Measurements from ENCODE around the gene UNG.
A peak's percentile ranks its signal among the peaks of the same experiment; 100 is the strongest.

The UNG gene

GRCh38 chr12:109092497-109093021 is 4.8 kb upstream of the UNG start:
- DNase-seq, result no peak

DNA sequence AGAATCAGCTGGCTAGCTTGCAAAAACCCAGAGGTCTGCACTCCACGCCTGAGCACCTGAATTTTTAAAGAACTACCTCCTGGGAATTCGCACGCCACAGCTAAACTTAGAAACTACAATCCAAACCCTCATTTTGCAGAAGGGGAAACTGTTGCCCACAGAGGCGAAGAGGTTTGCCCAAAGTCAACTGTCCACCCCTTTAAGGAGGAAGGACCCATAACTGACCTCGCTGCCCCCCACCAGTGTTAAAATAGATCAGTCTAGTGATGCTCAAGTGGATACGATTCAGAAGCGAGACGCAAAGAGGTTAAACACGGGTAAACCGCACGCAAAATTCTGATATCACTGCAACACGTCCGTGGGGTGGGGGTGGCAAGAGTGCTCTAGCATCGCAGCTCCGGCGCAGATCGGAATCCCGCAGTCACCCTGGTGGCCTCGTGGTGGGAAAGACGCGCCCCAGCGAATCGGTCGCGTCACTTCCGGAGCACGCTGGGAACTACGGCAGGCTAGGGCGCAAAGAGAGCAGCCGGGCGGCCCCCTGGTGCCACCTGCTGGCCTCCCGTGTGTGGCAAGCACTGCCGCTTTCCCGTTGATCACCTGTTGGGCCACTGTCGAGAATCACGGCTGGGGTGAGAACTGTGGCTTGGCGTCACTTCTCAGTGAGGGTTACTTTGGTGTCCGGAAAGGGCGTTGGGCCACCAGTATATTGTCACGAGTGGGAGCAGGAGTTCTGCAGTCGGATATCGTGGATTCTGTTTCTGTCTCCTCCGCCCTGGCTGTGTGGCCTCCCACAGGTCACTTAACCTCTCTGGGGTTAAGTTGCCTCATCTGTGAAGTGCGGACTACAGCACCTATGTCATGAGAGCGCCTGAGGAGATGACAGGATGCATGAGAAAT is 4.1 kb upstream of the UNG start, which contains the start of gene ALKBH2:
Gene ALKBH2 (minus strand): TSS at position 451 of the 897 bp plus-strand sequence. CDS start 686 bp downstream, outside the sequence.
- DNase-seq, result peak; percentile 83

- DNase-seq, result no peak
These were observed 310 bp upstream of the UNG start for GRCh38 chr12:109097140-109097434.

GRCh38 chr12:109098183-109098604 is 797 bp downstream of the UNG start:
- peak; percentile 34 for DNase-seq

GRCh38 chr12:109098651-109099050 is 1.3 kb downstream of the UNG start:
- DNase-seq, result no peak

DNA sequence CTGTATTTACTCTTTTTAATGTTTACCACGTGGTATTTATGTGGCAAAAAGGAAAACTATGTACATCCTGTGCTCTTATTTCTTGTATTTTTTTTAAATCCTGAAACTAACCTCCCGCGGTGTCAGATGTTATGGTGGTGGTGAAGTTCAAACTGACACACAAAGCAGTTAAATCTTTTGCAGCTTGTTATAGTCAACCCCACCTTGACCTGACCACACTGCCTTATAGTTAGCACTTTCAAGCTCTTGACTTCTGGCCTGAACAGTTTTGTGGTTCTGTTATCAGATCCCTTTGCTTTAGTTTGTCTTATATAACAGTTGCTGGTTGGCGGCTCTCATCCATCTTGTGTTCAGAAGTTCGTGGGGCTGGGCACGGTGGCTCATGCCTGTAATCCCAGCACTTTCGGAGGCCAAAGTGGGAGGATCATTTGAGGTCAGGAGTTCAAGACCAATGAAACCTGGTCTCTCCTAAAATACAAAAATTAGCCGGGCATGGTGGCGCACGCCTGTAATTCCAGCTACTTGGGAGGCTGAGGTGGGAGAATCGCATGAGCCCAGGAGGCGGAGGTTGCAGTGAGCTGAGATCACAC is 2.1 kb downstream of the UNG start:
- DNase-seq, result no peak

- no peak for DNase-seq
These were observed 3.3 kb downstream of the UNG start for GRCh38 chr12:109100741-109101140.

DNA sequence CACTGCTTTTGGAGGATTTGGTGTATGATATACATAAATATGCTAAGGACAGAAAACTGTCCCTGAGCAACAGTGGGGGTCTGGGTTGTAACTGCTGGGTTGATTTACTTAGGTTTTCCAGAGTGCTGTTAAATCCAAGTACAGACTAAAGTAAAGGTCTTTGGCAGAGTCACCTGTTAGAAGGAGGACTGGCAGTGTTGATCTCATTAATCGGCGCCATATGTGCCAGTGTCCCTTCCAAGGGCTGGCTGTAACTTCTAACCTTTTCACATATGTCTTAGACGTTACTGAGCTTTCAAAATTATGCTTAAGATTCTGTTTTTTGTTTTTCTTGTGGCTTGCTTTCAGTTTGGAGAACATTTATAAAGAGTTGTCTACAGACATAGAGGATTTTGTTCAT is 5.1 kb downstream of the UNG start:
- DNase-seq, result no peak

- DNase-seq, result no peak
These were observed 7.8 kb downstream of the UNG start for GRCh38 chr12:109105176-109105575.

GRCh38 chr12:109109746-109110350 is 12.5 kb downstream of the UNG start:
- DNase-seq, result no peak

- no peak for DNase-seq
These were observed 13.6 kb downstream of the UNG start for GRCh38 chr12:109110988-109111495.

GRCh38 chr12:109112720-109113465 is 15.5 kb downstream of the UNG start:
- DNase-seq, result no peak

DNA sequence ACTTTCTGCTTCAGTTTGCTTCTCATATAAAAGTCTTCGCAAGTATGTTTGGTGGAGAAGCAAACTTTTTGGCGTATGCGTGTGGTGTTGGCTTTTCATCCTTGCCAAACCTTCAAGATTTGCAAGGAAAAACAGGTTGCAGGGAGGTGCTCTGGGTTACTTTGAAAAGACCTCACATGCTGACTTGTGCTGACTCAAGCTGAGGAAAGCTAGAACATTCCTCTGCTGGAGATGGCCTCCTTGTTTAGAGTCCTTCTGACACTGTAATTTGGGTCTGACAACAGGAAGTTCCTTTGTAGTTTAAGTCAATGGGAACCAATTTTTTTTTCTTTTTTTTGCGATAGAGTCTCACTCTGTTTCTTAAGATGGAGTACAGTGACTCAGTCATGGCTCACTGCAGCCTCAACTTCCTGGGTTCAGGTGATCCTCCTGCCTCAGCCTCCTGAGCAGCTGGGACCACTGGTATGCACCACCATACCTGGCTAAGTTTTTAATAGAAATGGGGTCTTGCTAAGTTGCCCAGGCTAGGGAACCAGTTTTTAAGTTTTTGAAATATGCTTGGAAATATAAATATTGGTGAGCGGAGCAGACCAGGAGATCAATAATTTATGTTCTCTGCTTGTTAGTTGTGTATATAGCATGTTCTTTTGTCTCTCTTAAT is 16.4 kb downstream of the UNG start:
- DNase-seq, result no peak

- DNase-seq, result no peak
These were observed 17.2 kb downstream of the UNG start for GRCh38 chr12:109114644-109115043.

DNA sequence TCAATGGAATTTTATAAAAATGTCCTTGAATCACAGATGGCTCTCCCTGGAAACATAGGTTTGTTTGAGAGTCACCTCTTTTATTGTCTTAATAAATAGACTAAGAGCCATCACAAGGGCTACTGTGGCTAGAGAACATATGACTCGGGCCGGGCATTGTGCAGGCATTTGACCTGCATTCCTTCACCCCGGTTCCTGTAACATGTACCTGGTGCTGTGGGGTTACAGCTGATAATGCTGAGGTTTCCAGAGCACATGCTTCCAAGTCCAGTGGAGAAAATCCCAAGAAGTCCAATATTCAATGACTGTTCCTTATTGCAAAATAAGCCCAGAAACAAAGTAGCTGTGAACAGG is 18.0 kb downstream of the UNG start:
- DNase-seq, result no peak

DNA sequence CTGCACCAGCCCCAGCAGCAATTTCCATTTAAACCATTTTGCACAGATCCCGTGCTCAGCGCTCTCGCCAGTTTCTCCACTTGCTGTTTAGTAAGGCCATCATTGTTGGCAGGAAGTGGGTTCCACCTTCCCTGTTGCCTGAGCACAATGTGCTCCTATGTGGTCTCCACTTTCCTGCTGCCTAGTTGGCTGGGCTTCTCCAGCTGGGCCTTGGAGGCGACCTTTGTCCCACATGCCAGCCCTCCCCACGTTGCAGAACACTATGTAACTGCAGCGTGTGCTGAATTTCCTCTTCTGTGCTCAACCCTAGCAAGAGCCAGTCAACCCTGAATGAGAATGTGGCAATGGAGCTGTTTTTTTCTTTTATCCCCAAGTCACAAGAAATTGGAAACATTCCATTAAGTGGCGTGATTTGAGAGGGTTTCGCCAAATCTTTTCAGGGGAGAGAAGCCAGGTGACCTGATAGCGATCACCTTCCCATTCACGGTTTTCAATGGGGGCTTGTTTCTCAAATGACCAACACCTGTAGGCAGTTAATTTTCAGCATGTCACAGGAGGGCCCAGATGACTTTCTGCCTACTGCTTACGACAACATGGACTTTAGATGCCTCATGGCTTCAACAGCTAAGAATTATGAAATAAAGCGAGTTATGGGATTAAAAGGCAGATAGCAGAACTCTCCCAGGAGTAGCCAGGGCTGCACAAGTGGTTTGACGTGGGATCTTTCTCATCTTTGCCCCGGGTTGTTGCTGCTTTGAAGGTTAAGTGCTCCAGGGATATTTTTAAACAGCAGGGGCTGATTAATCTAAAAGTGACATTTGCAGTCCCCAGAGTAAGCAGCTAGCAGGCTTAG is 18.6 kb downstream of the UNG start, which contains the start of gene ACACB:
Gene ACACB (plus strand): TSS at position 830 of the 853 bp plus-strand sequence. CDS start 22,819 bp downstream, outside the sequence.
- no peak for DNase-seq

DNA sequence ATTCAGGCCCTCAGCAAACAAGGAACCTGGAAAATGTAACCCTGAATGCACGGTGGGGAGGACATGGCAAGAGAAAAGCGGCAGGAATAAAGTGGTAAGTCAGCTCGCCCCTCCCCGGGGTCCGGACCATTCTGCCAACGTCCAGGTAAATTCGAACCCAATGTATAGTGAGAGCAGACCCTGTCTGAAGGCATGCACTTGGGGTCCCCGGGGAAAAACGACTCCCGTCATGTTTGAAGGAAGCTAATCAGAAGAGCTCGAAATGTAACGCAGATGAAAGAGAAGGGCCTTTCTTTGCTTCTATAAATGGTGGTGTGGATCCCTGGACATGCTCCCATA is 19.2 kb downstream of the UNG start:
- no peak for DNase-seq

DNA sequence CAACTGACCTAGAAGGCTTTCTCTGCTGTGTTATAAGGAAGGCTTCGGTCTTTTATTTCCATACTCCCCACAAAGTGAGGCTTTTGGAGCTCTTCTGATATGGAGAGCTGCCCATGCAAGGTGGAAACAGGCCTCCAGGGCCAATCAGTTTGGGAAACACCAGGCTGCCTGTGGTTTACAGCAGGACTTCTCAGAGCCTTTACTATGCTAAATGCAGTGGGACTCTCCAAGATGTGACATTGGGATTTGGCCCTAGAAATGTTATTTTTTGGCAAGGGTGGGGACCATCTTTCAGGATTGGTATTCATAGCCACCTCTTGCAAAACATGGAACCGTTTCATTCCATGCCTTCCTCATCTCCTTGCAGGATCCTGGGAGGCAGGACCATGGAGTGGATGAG is 22.7 kb downstream of the UNG start:
- no peak for DNase-seq

DNA sequence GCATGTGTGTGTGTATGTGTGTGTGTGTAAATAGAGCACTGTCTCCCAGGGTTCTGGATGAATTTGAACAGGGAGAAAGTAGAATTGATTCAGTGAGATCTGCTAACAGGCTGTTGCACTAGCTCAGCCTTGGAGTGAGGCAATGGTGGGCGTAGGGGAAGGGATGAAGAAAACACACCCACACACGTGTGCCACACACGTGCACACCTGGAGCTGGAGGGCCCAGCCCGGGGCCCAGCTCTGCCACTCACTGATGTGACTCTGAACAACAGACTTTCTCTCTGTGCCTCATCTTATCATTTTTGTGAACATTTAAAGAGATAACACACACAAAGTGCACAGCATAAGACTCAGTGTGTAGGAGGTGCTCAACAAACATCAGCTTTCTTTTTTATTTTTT is 23.2 kb downstream of the UNG start:
- DNase-seq, result no peak

GRCh38 chr12:109121346-109121880 is 24.0 kb downstream of the UNG start:
- no peak for DNase-seq
